Breast epithelium (tissue), 3 donors: ENCODE results near the gene CDH23.

Source experiments
- CTCF ChIP-seq, 3 donors: fragments of 450-650 bp; IDR thresholded peaks; one replicate each; pipeline ENCODE4 v1.5.1; 2016 to 2017; ENCODE audit warnings: antibody characterized with exemption in 3 of 3, mild to moderate bottlenecking in 3 of 3, moderate library complexity in 3 of 3
- POLR2A ChIP-seq: fragments of 450-650 bp; IDR thresholded peaks from one replicate; pipeline ENCODE4 v1.6.1; 2016; ENCODE audit warnings: antibody characterized with exemption, mild to moderate bottlenecking, moderate library complexity

- no peak for TF ChIP-seq CTCF (IDR thresholded peaks at IDR 0.05)
- no peak for TF ChIP-seq POLR2A
Observed at GRCh38 chr10:71353639-71354038, 43.1 kb upstream of the CDH23 start.
